Measurements from ENCODE around the gene CCT3.

GRCh38 chr1:156366378-156367166 is 28.5 kb upstream of the CCT3 start:
- TF ChIP-seq CTCF (IDR thresholded peaks at IDR 0.05) (no peak), POLR2A (IDR thresholded peaks at IDR 0.05) (no peak)
